HEK293 (cell line): ENCODE data around the gene PTPN3.
"Not testable (repeated sequence)": the region's sequence is repeated elsewhere in the genome, so short reads cannot be mapped to it uniquely, and the experiment has no call there.

Source experiments
- CTCF ChIA-PET: fragments of 350-600 bp; formaldehyde crosslinking; extraction: SDS; loops from one replicate; lab custom pipeline; 2021; ENCODE audit warnings: antibody characterized with exemption; lab: Yijun Ruan, JAX
- POLR2A ChIA-PET: fragments of 300-600 bp; formaldehyde crosslinking; extraction: SDS; loops from one replicate; lab custom pipeline; 2020; ENCODE audit warnings: antibody characterized with exemption, inconsistent platforms; lab: Yijun Ruan, JAX
- H3K27ac ChIP-seq: fragments of 200-500 bp; sonication (Bioruptor generic); 2 replicates; pipeline ENCODE4 v1.5.1; 2014; ENCODE audit warnings: low read depth, low read length, control low read depth, inconsistent platforms; ENCODE audit errors: extremely low read depth
- H3K36me3 ChIP-seq, 2 experiments: fragments of 200-500 bp in 1 of 2; sonication (Bioruptor generic) in 1 of 2; 1 replicate in 1 of 2; 2 replicates in 1 of 2; pipeline ENCODE4 v1.5.1; 2014 to 2017; ENCODE audit warnings: inconsistent platforms in 2 of 2, low read length in 2 of 2; ENCODE audit not compliant: control insufficient read depth in 2 of 2, insufficient read depth in 1 of 2
- H3K4me1 ChIP-seq: fragments of 200-500 bp; sonication (Bioruptor generic); 2 replicates; pipeline ENCODE4 v1.5.1; 2014; ENCODE audit warnings: mild to moderate bottlenecking, low read length, inconsistent platforms; ENCODE audit not compliant: control insufficient read depth, insufficient read depth
- H3K4me3 ChIP-seq: 2 replicates; pipeline ENCODE4 v1.5.1; 2011; ENCODE audit warnings: low read depth, mild to moderate bottlenecking, control low read depth, low read length, moderate library complexity
- H3K9me3 ChIP-seq: fragments of 200-500 bp; sonication (Bioruptor generic); 2 replicates; pipeline ENCODE4 v1.5.1; 2014; ENCODE audit warnings: low read depth, low read length, inconsistent platforms; ENCODE audit not compliant: control insufficient read depth, insufficient read depth
- GLIS2 ChIP-seq: fragments of 450-650 bp; formaldehyde crosslinking; IDR thresholded peaks from 2 replicates; pipeline ENCODE4 v1.5.1; 2016; ENCODE audit warnings: missing biosample characterization, missing genetic modification characterization
- TRIM28 ChIP-seq: IDR thresholded peaks from 2 replicates; pipeline ENCODE4 v1.6.1; 2011; ENCODE audit warnings: low read length, control low read depth, borderline replicate concordance
- ZFP3 ChIP-seq: fragments of 450-650 bp; formaldehyde crosslinking; IDR thresholded peaks from 2 replicates; pipeline ENCODE4 v1.5.1; 2016; ENCODE audit warnings: low read depth, missing biosample characterization, missing genetic modification characterization
- ZIC2 ChIP-seq: fragments of 450-650 bp; formaldehyde crosslinking; IDR thresholded peaks from 2 replicates; pipeline ENCODE4 v1.5.1; 2016; ENCODE audit warnings: missing biosample characterization, missing genetic modification characterization
- ZNF132 ChIP-seq: fragments of 450-650 bp; formaldehyde crosslinking; IDR thresholded peaks from 2 replicates; pipeline ENCODE4 v1.5.1; 2017; ENCODE audit warnings: missing biosample characterization, missing genetic modification characterization, borderline replicate concordance
- ZNF670 ChIP-seq: fragments of 450-650 bp; formaldehyde crosslinking; IDR thresholded peaks from 2 replicates; pipeline ENCODE4 v1.5.1; 2016; ENCODE audit warnings: missing biosample characterization, missing genetic modification characterization, low read depth
- ZNF768 ChIP-seq: fragments of 450-650 bp; formaldehyde crosslinking; IDR thresholded peaks from 2 replicates; pipeline ENCODE4 v1.5.1; 2018; ENCODE audit warnings: missing biosample characterization, mild to moderate bottlenecking, missing genetic modification characterization
- TF ChIP-seq, protein P1 (sequence below): fragments of 450-650 bp; formaldehyde crosslinking; IDR thresholded peaks from 2 replicates; pipeline ENCODE4 v1.5.1; 2016; ENCODE audit warnings: missing biosample characterization, missing genetic modification characterization
- TF ChIP-seq, protein P2 (sequence below): fragments of 450-650 bp; formaldehyde crosslinking; IDR thresholded peaks from 2 replicates; pipeline ENCODE4 v1.5.1; 2016; ENCODE audit warnings: missing biosample characterization, missing genetic modification characterization
- TF ChIP-seq, protein P3 (sequence below): fragments of 450-650 bp; formaldehyde crosslinking; IDR thresholded peaks from 2 replicates; pipeline ENCODE4 v1.5.1; 2016; ENCODE audit warnings: missing biosample characterization, missing genetic modification characterization

Gene PTPN3

DNA sequence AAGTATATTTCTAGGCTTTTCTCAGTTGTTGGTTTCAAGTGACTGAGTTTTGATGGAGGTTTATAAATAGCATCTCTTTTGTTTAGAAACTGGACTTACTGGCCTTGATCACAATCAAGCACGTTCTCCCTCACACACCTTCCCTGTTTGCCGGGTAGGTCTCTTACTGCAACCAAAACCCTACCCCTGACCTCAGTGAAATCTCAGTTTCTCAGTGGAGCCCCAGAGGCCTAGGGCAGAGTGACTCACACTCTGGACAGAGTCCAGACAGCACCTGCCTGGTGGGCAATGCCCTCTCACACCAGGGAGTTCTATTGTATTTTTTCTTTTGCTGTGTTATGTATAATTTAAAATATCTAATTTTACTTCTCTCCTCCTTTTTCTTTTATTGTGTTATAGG is 128.8 kb downstream of the PTPN3 start:
- no peaks in the 10 kb centered on the region for H3K9me3 ChIP-seq
- H3K27ac ChIP-seq = no peak overlapping the region
- no peaks in the 10 kb centered on the region for H3K36me3 ChIP-seq
- TF ChIP-seq ZFP3 (tag by site-specific recombination) (no peak), ZNF768 (tag by site-specific recombination) (no peak), GLIS2 (tag by site-specific recombination) (no peak), ZNF670 (tag by site-specific recombination) (no peak), ZNF132 (no peak), ZIC2 (tag by site-specific recombination) (no peak)
- TF ChIP-seq, protein P1, sequence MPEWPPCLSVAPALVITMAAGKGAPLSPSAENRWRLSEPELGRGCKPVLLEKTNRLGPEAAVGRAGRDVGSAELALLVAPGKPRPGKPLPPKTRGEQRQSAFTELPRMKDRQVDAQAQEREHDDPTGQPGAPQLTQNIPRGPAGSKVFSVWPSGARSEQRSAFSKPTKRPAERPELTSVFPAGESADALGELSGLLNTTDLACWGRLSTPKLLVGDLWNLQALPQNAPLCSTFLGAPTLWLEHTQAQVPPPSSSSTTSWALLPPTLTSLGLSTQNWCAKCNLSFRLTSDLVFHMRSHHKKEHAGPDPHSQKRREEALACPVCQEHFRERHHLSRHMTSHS (tag by site-specific recombination) = no peak
- TF ChIP-seq, protein P2, sequence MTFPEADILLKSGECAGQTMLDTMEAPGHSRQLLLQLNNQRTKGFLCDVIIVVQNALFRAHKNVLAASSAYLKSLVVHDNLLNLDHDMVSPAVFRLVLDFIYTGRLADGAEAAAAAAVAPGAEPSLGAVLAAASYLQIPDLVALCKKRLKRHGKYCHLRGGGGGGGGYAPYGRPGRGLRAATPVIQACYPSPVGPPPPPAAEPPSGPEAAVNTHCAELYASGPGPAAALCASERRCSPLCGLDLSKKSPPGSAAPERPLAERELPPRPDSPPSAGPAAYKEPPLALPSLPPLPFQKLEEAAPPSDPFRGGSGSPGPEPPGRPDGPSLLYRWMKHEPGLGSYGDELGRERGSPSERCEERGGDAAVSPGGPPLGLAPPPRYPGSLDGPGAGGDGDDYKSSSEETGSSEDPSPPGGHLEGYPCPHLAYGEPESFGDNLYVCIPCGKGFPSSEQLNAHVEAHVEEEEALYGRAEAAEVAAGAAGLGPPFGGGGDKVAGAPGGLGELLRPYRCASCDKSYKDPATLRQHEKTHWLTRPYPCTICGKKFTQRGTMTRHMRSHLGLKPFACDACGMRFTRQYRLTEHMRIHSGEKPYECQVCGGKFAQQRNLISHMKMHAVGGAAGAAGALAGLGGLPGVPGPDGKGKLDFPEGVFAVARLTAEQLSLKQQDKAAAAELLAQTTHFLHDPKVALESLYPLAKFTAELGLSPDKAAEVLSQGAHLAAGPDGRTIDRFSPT = no peak
- TF ChIP-seq, protein P3, sequence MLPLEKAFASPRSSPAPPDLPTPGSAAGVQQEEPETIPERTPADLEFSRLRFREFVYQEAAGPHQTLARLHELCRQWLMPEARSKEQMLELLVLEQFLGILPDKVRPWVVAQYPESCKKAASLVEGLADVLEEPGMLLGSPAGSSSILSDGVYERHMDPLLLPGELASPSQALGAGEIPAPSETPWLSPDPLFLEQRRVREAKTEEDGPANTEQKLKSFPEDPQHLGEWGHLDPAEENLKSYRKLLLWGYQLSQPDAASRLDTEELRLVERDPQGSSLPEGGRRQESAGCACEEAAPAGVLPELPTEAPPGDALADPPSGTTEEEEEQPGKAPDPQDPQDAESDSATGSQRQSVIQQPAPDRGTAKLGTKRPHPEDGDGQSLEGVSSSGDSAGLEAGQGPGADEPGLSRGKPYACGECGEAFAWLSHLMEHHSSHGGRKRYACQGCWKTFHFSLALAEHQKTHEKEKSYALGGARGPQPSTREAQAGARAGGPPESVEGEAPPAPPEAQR (tag by site-specific recombination) = no peak
- no peak overlapping the region for H3K4me3 ChIP-seq
- POLR2A ChIA-PET = no interaction called here
- CTCF ChIA-PET = interaction anchor here (0.7 to 1.2 kb wide), 5 partner anchors 10 to 819 kb away, joined by 3 to 6 read pairs (median 3); no protein-coding TSS in a partner anchor
- H3K4me1 ChIP-seq = no peaks in the 10 kb centered on the region

DNA sequence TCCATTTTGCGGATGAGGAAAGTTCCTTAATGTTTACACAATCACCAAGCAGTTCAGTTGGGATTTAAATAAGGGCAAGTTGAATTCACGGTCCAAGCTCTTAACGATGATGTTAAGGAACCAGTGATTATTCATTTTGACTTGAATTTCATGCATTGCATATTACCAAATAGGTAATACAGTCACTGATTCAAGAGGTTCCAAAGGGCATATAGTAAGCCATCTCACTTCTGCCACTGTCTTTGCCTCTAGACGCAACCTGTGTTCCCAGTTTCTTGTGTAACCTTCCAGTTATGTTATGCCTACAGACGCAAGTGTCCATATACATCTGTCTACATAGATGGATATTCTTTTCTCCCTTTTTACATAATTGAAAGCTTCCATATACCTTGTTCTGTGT is 137.3 kb downstream of the PTPN3 start:
- H3K36me3 ChIP-seq = no peaks in the 10 kb centered on the region
- H3K27ac ChIP-seq = no peak overlapping the region
- no peaks in the 10 kb centered on the region for H3K9me3 ChIP-seq
- no peak overlapping the region for H3K4me3 ChIP-seq
- POLR2A ChIA-PET = no interaction called here
- H3K4me1 ChIP-seq = no peaks in the 10 kb centered on the region
- TF ChIP-seq TRIM28 (no peak), ZIC2 (tag by site-specific recombination) (no peak)
- TF ChIP-seq, protein P2 = no peak
- CTCF ChIA-PET = interaction anchor here (0.6 to 1.8 kb wide), 3 partner anchors 8 to 109 kb away, joined by 3 to 4 read pairs (median 3); no protein-coding TSS in a partner anchor

DNA sequence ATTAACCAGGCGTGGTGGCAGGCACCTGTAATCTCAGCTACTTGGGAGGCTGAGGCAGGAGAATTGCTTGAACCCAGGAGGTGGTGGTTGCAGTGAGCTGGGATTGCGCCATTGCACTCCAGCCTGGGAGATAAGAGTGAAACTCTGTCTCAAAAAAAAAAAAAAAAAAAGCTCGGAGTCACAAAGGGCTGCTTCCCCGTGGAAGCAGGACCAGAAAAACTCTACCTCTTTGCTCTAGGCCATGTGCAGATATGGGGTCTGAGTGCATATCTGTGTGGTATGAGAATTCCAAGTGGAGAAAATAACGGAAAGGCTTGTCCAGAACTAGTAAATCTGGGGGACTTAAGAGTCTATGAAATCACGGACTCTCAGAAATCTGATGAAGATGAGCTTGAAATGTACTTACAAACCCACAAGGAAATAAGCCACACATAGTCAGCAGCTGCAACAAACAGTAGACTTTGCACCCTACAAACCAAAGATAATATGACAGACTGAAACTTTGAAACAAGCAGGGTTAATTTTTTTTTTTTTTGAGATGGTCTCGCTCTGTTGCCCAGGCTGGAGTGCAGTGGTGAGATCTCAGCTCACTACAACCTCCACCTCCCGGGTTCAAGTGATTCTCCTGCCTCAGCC is 139.0 kb downstream of the PTPN3 start:
- H3K36me3 ChIP-seq, H3K27ac ChIP-seq, H3K4me1 ChIP-seq, POLR2A ChIA-PET, H3K4me3 ChIP-seq, H3K9me3 ChIP-seq: not testable (repeated sequence)
- CTCF ChIA-PET = interaction anchor here (0.7 to 1.8 kb wide), 4 partner anchors 10 to 563 kb away, joined by 3 to 5 read pairs (median 4); no protein-coding TSS in a partner anchor
